Upper lobe of left lung (tissue), 6 donors: ENCODE results near the gene ST8SIA2. TPM values are rescaled to one million over a fixed set of nuclear protein-coding genes. Genes with fewer than 3 reads are reported as not detected.

Source experiments
- ATAC-seq, 2 donors: fragments of 200-7000 bp; cut with Tn5 transposase; one replicate each; pipeline ENCODE4 v1.9.1; 2022; ENCODE audit warnings: mild to moderate bottlenecking in 2 of 2, moderate library complexity in 2 of 2; ENCODE audit not compliant: low FRiP score in 2 of 2
- DNase-seq, 2 donors: peaks; one replicate each; pipeline ENCODE4 v3.0.0-alpha.2; 2019 to 2020
- H3K27ac ChIP-seq, 4 donors: fragments of 200-600 bp; sonication (generic); one replicate each; pipeline ENCODE4 v1.5.1; 2016 to 2019
- H3K27me3 ChIP-seq, 4 donors: fragments of 200-600 bp; sonication (generic); one replicate each; pipeline ENCODE4 v1.5.1; 2017 to 2019
- H3K36me3 ChIP-seq, 4 donors: fragments of 200-600 bp; sonication (generic); one replicate each; pipeline ENCODE4 v1.5.1; 2016 to 2019
- H3K4me1 ChIP-seq, 4 donors: fragments of 200-600 bp; sonication (generic); one replicate each; pipeline ENCODE4 v1.5.1; 2018 to 2019
- H3K4me3 ChIP-seq, 4 donors: fragments of 200-600 bp; sonication (generic); one replicate each; pipeline ENCODE4 v1.5.1; 2017 to 2019; ENCODE audit warnings: mild to moderate bottlenecking in 2 of 4, moderate library complexity in 1 of 4
- H3K9me3 ChIP-seq, 4 donors: fragments of 200-600 bp; sonication (generic); one replicate each; pipeline ENCODE4 v1.5.1; 2018 to 2019
- EP300 ChIP-seq, 4 donors: sonication (generic); formaldehyde crosslinking; IDR thresholded peaks; one replicate each; pipeline ENCODE4 v1.5.1; 2017; ENCODE audit warnings: antibody characterized with exemption in 4 of 4, control low read depth in 2 of 4
- POLR2A ChIP-seq, 4 donors: fragments of 450-650 bp; IDR thresholded peaks; one replicate each; pipeline ENCODE4 v1.5.1; 2016 to 2017; ENCODE audit warnings: antibody characterized with exemption in 4 of 4, mild to moderate bottlenecking in 2 of 4
- POLR2AphosphoS5 ChIP-seq, 2 donors: sonication (generic); formaldehyde crosslinking; IDR thresholded peaks; one replicate each; pipeline ENCODE4 v1.5.1; 2017; ENCODE audit warnings: antibody characterized with exemption in 2 of 2
- WGBS, 2 donors: methylation state at CpG; one replicate each; pipeline ENCODE4 v1.1.5; 2017 to 2018; 5-methylcytosine and 5-hydroxymethylcytosine counted together
- total RNA-seq, 6 donors: library from RNA; depleted of rRNA in 4 of 6; stranded (reverse); fragments of >200 nt in 4 of 6; gene quantifications; one replicate each; pipeline versions ENCODE4 v1.1.0 to v1.2.1, GENCODE V29; 2016 to 2021
- TF ChIP-seq, protein P1 (sequence below), 6 experiments: fragments of 450-650 bp in 4 of 6; fragments of 200-600 bp in 2 of 6; sonication (generic) in 2 of 6; IDR thresholded peaks; one replicate each; pipeline ENCODE4 v1.5.1; 2016 to 2019; ENCODE audit warnings: antibody characterized with exemption in 6 of 6
- donor health status: DM: no; HTN: no; CAD: no; lungs with moderate emphysema.
- donor health status: DM: no; HTN: yes; CAD: no; lungs with severe emphysema.

ST8SIA2 gene
- total RNA-seq, 6 donors from 2014 or later: 0.03 TPM; not detected in 5

DNA sequence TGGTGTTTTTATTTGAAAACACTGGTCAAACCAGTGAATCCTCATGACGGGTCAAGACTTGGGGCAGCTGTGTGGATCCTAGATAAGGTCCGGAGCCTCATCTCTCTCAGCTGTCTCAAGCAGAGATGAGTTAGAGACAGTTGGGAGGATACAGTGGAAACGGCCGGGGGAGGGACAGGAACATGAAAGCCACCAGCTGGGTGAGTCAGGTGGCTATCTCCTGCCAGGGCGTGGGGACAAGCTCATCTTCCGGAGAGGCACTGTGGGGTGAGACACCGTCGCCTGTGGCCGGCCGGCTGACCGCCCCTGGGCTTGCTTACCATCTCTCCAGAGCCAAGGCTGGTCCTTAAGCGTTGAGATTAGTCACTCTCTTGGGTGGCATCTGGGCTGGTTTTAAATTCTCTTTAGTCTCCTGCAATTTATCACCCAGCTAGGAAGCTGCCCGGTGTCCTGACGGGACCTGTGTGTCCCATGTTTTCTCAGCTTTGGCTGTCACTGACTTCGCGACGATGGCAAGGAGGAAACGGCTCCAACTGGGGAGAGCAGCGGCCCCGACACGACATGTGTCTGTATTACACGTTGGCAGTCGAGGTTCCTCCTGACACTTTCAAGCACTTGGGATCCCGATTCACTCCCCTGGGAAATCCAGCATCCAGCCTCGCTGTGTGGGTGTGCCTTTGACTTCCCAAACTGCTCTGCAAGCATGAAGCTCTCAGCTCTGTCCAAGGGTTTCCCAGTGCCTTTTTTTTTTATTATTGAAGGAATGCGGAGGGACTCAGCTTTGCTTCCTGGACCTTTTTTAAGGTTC is 7.5 kb downstream of the ST8SIA2 start:
- no peak for ATAC-seq
- WGBS, 2 donors: 74 to 78% methylated on average over 26 of the region's 26 CpGs

DNA sequence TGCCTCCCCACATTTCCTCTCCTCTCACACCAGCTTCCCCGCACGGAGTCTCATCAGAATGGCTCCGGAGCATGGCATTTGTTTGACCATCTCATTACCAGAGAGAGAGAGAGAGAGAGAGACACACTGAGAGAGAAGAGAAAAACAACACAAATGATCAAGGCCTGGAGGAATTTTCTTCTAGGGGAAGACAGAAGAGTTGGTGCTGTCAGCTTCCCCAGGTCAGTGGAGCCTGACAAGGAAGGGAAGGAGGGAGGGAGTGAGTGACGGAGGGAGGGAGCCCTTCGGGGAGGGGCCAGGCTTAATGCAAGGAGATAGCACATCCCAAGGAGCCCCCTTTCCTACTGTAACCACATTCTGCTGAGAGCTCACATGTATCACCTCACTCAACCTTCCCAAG is 9.1 kb downstream of the ST8SIA2 start:
- DNase-seq: no peak
- 83 to 91% methylated on average over 5 of the region's 5 CpGs for WGBS, 2 donors
- TF ChIP-seq POLR2AphosphoS5 (IDR thresholded peaks at IDR 0.05) (no peak), EP300 (IDR thresholded peaks at IDR 0.05) (no peak), POLR2A (IDR thresholded peaks at IDR 0.05) (no peak)
- TF ChIP-seq, protein P1, sequence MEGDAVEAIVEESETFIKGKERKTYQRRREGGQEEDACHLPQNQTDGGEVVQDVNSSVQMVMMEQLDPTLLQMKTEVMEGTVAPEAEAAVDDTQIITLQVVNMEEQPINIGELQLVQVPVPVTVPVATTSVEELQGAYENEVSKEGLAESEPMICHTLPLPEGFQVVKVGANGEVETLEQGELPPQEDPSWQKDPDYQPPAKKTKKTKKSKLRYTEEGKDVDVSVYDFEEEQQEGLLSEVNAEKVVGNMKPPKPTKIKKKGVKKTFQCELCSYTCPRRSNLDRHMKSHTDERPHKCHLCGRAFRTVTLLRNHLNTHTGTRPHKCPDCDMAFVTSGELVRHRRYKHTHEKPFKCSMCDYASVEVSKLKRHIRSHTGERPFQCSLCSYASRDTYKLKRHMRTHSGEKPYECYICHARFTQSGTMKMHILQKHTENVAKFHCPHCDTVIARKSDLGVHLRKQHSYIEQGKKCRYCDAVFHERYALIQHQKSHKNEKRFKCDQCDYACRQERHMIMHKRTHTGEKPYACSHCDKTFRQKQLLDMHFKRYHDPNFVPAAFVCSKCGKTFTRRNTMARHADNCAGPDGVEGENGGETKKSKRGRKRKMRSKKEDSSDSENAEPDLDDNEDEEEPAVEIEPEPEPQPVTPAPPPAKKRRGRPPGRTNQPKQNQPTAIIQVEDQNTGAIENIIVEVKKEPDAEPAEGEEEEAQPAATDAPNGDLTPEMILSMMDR (IDR thresholded peaks at IDR 0.05): no peak
- Histone ChIP-seq H3K36me3 (no peaks in the 10 kb centered on the region), H3K4me3 (no peak overlapping the region), H3K4me1 (no peaks in the 10 kb centered on the region), H3K9me3 (no peaks in the 10 kb centered on the region), H3K27ac (no peak overlapping the region), H3K27me3 (no peaks in the 10 kb centered on the region)
- ATAC-seq: no peak

More for the DNA sequence above, 7.5 kb downstream of the ST8SIA2 start:
- H3K4me3 ChIP-seq: no peak overlapping the region
- H3K36me3 ChIP-seq: no peaks in the 10 kb centered on the region
- DNase-seq: peak in 1 of 2 donors; percentile 76
- no peaks in the 10 kb centered on the region for H3K9me3 ChIP-seq
- no peaks in the 10 kb centered on the region for H3K4me1 ChIP-seq
- no peak overlapping the region for H3K27ac ChIP-seq
- no peaks in the 10 kb centered on the region for H3K27me3 ChIP-seq
- TF ChIP-seq POLR2AphosphoS5 (IDR thresholded peaks at IDR 0.05): no peak
- TF ChIP-seq EP300 (IDR thresholded peaks at IDR 0.05): no peak
- TF ChIP-seq, protein P1 (IDR thresholded peaks at IDR 0.05): no peak
- no peak for TF ChIP-seq POLR2A (IDR thresholded peaks at IDR 0.05)

DNA sequence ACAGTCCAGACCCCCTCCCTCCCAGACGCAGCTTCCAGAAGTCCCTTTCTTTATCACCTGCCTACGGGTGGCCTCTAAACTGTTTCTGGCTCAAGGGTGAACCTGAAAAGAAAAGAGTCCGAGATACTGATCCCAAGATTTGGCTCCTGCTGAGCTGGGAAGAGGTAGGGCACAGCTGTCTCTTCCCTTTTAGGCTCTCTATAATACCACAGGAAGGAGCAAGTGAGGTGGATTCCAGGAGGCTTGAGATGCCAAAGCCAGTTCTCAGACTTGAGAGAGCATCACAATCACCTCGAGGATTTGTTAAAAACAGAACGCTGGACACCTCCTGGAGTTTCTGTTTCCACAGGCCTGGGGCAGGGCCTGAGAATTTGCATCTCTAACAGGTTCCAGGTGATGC is 12.3 kb downstream of the ST8SIA2 start:
- 81 to 85% methylated on average over 5 of the region's 5 CpGs for WGBS, 2 donors
- H3K27me3 ChIP-seq: no peaks in the 10 kb centered on the region
- no peak overlapping the region for H3K4me3 ChIP-seq
- ATAC-seq (no peak), DNase-seq (no peak)
- no peaks in the 10 kb centered on the region for H3K4me1 ChIP-seq
- no peak overlapping the region for H3K27ac ChIP-seq
- TF ChIP-seq POLR2A (IDR thresholded peaks at IDR 0.05) (no peak), EP300 (IDR thresholded peaks at IDR 0.05) (no peak)
- no peaks in the 10 kb centered on the region for H3K9me3 ChIP-seq
- no peaks in the 10 kb centered on the region for H3K36me3 ChIP-seq

DNA sequence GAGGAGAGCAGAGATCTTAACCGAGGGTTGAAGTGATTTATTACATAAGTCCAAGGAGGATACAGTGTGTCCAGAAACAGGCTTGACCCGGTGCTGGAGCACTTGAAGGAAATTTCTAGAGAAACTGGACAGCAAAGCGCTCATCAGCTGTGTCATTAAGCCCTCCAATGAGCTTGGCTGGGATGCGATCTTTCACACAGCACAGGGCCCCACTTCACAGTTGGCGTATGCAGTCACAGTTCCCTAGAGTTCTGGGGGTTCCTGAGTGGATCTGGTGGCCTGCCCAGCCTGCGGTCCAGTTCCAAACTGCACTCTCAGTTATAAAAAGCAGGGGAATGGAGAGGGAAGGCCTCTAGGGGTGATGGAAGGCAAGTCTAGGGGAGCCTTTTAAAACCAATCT is 13.6 kb downstream of the ST8SIA2 start:
- H3K36me3 ChIP-seq: no peaks in the 10 kb centered on the region
- H3K9me3 ChIP-seq: no peaks in the 10 kb centered on the region
- no peak for ATAC-seq
- no peaks in the 10 kb centered on the region for H3K27me3 ChIP-seq
- 81 to 85% methylated on average over 6 of the region's 6 CpGs for WGBS, 2 donors
- TF ChIP-seq, protein P1 (IDR thresholded peaks at IDR 0.05): no peak
- no peak for TF ChIP-seq EP300 (IDR thresholded peaks at IDR 0.05)
- no peak for TF ChIP-seq POLR2A (IDR thresholded peaks at IDR 0.05)
- TF ChIP-seq POLR2AphosphoS5 (IDR thresholded peaks at IDR 0.05): no peak
- no peak for DNase-seq
- H3K4me1 ChIP-seq: no peaks in the 10 kb centered on the region
- H3K27ac ChIP-seq: no peak overlapping the region
- H3K4me3 ChIP-seq: no peak overlapping the region

DNA sequence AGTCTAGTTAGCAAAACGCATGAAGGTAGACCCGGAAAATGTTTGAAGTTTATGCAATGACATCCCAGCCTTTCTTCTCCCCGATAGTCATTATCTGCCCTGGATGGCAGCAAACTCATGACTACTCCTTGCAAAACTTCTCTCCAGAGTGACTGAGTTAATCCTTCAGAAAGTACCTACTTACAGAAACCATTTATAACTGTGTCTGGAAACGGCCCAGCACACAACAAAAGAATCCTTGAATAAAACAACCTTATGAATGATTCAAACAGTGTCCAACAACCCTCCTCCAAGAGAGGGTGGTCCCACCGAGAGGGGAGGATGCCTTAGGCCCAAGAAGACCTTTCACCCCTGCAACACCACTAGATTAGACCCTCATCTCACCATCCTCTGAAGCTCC is 14.2 kb downstream of the ST8SIA2 start:
- ATAC-seq: no peak

More for the DNA sequence above, 14.2 kb downstream of the ST8SIA2 start:
- Histone ChIP-seq H3K9me3 (no peaks in the 10 kb centered on the region), H3K4me1 (no peaks in the 10 kb centered on the region), H3K27ac (no peak overlapping the region), H3K36me3 (no peaks in the 10 kb centered on the region), H3K4me3 (no peak overlapping the region), H3K27me3 (no peaks in the 10 kb centered on the region)
- no peak for TF ChIP-seq POLR2AphosphoS5 (IDR thresholded peaks at IDR 0.05)
- TF ChIP-seq, protein P1 (IDR thresholded peaks at IDR 0.05): no peak
- no peak for TF ChIP-seq POLR2A (IDR thresholded peaks at IDR 0.05)
- TF ChIP-seq EP300 (IDR thresholded peaks at IDR 0.05): no peak
- DNase-seq: no peak
- 77 to 88% methylated on average over 5 of the region's 5 CpGs for WGBS, 2 donors
